HG03135 (cell line): ENCODE results near the gene FOXE3.
"Not testable (repeated sequence)": the region's sequence is repeated elsewhere in the genome, so short reads cannot be mapped to it uniquely, and the experiment has no call there.

Source experiments
- ATAC-seq: cut with Tn5 transposase; IDR thresholded peaks from one replicate; pipeline ENCODE4 v1.9.1; 2021; ENCODE audit warnings: mild to moderate bottlenecking, moderate library complexity; ENCODE audit not compliant: unreplicated experiment

The FOXE3 gene

GRCh38 chr1:47444562-47445465 is 28.7 kb downstream of the FOXE3 start:
- ATAC-seq, result no peak

- no peak for ATAC-seq
Measured at GRCh38 chr1:47445823-47446550, 29.9 kb downstream of the FOXE3 start.

DNA sequence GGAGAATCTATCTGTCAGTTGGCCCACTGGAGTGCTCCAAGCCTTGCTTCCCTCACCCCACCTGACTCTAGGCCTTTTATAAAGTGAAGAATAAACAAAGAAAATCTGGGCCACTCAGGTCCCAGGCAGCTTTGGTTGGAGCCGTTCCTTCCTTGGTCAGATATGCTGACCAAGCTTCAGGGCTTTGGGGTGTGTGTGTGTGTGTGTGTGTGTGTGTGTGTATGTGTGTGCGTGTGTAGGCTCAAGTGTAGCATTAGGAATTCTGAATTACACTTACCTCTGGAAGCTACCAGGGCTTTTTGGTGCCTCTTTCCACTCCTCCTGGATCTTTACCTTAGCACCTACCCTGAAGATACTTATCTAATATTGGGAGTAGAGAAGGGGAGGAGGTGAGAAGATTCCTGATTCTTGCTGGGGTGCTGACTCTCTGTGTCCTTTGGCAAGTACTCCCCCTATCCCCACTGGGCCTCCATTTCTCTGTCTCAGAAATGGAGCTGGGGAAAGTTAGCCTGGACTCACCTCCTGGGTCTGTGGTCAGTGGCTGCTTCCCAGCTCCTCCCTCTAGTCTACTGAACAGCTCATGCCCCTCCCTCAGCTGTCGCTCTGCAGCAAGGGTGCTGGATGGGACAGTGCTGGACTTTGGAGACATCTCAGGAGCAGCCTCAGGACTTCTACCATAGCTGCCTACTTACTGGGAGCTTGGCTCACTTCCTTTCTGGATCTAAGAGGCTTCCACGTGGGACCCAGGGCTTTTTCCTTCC is 32.6 kb downstream of the FOXE3 start:
- ATAC-seq, result no peak

GRCh38 chr1:47449822-47450552 is 33.9 kb downstream of the FOXE3 start:
- no peak for ATAC-seq

DNA sequence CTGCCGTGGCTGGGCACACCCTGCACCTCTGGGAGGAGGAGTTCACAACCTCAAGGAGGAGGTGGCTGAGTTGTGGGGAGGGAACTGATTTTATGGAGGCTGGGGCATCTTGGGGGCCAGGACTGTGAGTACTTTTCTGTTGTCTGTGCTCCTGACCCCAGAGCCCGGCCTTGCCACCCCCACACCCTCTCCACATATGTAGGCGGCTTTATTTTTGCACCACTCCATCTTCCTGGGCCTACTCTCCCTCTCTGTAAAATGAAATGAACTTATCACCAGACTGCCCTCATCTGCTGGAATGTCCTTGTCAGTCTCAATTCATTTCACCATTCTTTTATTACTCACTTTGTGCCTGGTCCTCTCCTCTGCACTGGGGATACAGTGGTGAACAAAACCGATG is 34.5 kb downstream of the FOXE3 start:
- no peak for ATAC-seq

DNA sequence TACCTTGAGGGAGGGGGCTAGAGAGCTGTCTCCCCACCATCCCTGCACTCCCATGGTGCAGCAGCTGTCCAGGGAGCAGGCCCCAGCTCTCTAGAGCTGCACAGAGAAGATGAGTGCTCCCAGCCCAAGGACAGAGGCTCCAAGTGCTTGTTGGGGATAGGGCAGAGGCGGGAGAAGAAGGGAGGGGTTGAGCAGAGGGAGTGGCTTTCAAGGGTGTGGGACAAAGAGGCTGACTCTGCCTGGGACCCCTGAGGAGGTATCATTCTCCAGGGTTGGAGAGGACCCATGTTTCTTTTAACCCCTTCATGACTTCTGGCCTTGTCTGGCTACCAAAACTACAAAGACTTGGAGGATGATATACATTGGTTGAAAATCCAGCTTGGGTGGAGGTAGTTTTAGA is 36.3 kb downstream of the FOXE3 start:
- ATAC-seq, result no peak

DNA sequence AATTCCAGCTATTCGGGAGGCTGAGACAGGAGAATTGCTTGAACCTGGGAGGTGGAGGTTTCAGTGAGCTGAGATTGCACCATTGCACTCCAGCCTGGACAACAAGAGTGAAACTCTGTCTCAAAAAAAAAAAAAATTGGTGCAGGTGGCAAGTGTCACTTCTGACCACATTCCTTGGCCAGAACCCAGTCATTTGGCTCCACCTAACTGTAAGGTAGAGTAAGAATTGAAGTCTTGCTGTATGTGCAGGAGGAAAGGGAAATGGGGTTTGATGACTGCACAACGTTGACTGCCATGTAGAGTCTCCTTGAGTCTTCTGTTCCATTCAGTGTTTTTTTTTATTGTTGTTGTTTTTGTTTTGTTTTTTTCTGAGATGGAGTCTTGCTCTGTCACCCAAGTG is 37.8 kb downstream of the FOXE3 start:
- not testable (repeated sequence) for ATAC-seq

GRCh38 chr1:47456250-47456649 is 40.2 kb downstream of the FOXE3 start:
- ATAC-seq, result no peak

GRCh38 chr1:47457547-47457946 is 41.5 kb downstream of the FOXE3 start:
- ATAC-seq, result not testable (repeated sequence)

DNA sequence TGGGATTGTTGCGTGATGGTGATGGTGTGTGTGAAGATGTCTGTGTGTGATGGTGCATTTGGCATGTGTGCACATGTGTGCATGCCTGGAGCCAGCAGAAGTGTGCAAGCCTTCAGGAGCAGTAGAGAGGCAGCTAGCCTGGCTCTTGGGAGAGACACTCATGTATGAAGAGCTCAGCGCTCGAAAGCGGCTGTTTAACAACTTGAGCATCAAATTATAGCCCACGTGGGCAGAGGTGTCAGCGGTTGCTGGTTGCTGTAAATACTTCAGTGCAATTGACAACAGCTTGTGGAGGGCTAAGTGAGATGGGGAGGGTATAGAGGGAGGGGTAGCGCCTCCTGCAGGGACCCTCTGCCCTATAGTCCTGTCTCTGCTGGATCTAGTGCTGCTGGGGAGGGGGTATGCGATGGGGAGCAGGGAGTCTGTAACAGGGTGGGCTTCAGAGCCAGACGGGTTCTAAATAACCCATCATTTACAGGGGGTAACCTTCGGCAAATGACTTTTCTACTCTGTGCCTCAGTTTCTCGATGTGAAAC is 43.2 kb downstream of the FOXE3 start:
- ATAC-seq, result no peak

- no peak for ATAC-seq
Measured at GRCh38 chr1:47460040-47460439, 44.0 kb downstream of the FOXE3 start.

DNA sequence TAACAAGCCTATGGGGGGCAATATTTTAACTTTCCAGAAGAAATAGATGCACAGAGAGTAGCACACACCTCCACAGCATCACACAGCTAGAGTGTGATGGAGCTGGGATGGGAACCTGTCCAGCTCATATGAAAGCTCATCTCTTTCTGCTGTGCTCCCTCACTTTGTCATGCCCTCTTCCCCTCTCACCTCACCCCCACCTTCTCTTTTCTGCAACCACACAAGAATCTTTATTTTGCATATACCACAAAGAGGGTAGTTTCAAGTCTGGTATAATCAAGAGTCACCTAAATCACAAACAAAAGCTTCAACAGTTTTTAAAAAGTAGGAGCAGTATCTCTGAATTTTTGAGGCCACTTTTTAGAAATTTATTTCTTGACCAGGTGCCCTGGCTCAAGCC is 44.4 kb downstream of the FOXE3 start:
- ATAC-seq, result no peak

DNA sequence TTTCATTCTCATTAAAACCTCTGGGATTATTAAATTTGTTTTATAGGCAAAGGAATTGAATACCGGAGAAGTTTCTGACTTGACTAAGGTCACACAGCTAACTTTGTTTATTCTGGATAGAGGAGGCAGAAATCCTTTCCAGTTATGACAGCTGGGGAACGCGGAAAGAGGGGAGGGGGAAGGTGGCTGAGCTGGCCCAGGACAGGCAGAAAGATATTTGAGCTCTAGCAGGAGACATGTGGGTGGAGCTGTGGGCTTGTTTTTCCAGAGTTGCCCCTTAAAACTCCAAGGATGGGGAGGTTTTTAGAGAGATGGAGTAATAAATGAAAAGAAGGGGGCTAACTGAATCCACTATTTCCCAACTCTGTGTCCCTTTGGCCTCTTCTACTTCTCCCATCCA is 49.5 kb downstream of the FOXE3 start:
- ATAC-seq, result no peak
